Parathyroid adenoma (tissue), 2 donors: ENCODE results near the gene TMEM184A.

ENCODE experiments used
- H2AFZ ChIP-seq: fragments of 300-600 bp; sonication (generic); one replicate; pipeline ENCODE4 v1.7.0; 2017; ENCODE audit warnings: antibody characterized with exemption, mild to moderate bottlenecking
- H3K27ac ChIP-seq: fragments of 300-600 bp; sonication (generic); one replicate; pipeline ENCODE4 v1.7.0; 2017
- H3K27me3 ChIP-seq: fragments of 300-600 bp; sonication (generic); one replicate; pipeline ENCODE4 v1.7.0; 2017; ENCODE audit warnings: low read length; ENCODE audit not compliant: control insufficient read depth, insufficient read depth
- H3K36me3 ChIP-seq: fragments of 300-600 bp; sonication (generic); one replicate; pipeline ENCODE4 v1.7.0; 2017; ENCODE audit warnings: low read length; ENCODE audit not compliant: control insufficient read depth, insufficient read depth
- H3K4me1 ChIP-seq: fragments of 300-600 bp; sonication (generic); one replicate; pipeline ENCODE4 v1.7.0; 2017; ENCODE audit warnings: control low read depth
- H3K4me2 ChIP-seq: fragments of 300-600 bp; sonication (generic); one replicate; pipeline ENCODE4 v1.7.0; 2017; ENCODE audit warnings: low read length
- H3K4me3 ChIP-seq: fragments of 300-600 bp; sonication (generic); one replicate; pipeline ENCODE4 v1.7.0; 2017; ENCODE audit warnings: low read depth, low read length
- H3K79me2 ChIP-seq: fragments of 300-600 bp; sonication (generic); one replicate; pipeline ENCODE4 v1.7.0; 2017; ENCODE audit warnings: control low read depth
- H3K9ac ChIP-seq: fragments of 300-600 bp; sonication (generic); one replicate; pipeline ENCODE4 v1.7.0; 2017; ENCODE audit warnings: mild to moderate bottlenecking
- H3K9me3 ChIP-seq: fragments of 300-600 bp; sonication (generic); one replicate; pipeline ENCODE4 v1.7.0; 2017; ENCODE audit warnings: low read length; ENCODE audit not compliant: control insufficient read depth
- CTCF ChIP-seq: fragments of 300-600 bp; sonication (generic); IDR thresholded peaks from one replicate; pipeline ENCODE4 v1.7.0; 2017; ENCODE audit warnings: antibody characterized with exemption, mild to moderate bottlenecking
- donor health status: primary hyperparathyroidism.

TMEM184A gene

GRCh38 chr7:1502845-1503244 lies 53.2 kb downstream of the TMEM184A start:
- H3K9me3 ChIP-seq: no peaks in the 10 kb centered on the region
- H3K4me1 ChIP-seq: peaks cover 6% of the 10 kb centered on the region
- peak overlapping the region; percentile 81 for H3K4me3 ChIP-seq
- no peak overlapping the region for H3K9ac ChIP-seq
- no peaks in the 10 kb centered on the region for H3K27me3 ChIP-seq
- H3K79me2 ChIP-seq: peaks cover 21% of the 10 kb centered on the region
- H2AFZ ChIP-seq: no peak overlapping the region
- H3K36me3 ChIP-seq: no peaks in the 10 kb centered on the region
- no peak overlapping the region for H3K27ac ChIP-seq
- peak overlapping the region; percentile 95 for H3K4me2 ChIP-seq
- no peak for TF ChIP-seq CTCF

- Histone ChIP-seq H3K36me3 (no peaks in the 10 kb centered on the region), H3K27me3 (no peaks in the 10 kb centered on the region)
These were observed 54.3 kb downstream of the TMEM184A start for GRCh38 chr7:1501487-1502270.

GRCh38 chr7:1500064-1500807 lies 55.8 kb downstream of the TMEM184A start:
- Histone ChIP-seq H3K79me2 (peaks cover 21% of the 10 kb centered on the region), H3K9me3 (no peaks in the 10 kb centered on the region), H3K9ac (no peak overlapping the region), H3K4me2 (no peak overlapping the region), H2AFZ (no peak overlapping the region), H3K4me3 (no peak overlapping the region), H3K27me3 (no peaks in the 10 kb centered on the region), H3K27ac (no peak overlapping the region), H3K4me1 (peaks cover 6% of the 10 kb centered on the region), H3K36me3 (no peaks in the 10 kb centered on the region)
- no peak for TF ChIP-seq CTCF

More at GRCh38 chr7:1501487-1502270, 54.3 kb downstream of the TMEM184A start:
- Histone ChIP-seq H3K27ac (no peak overlapping the region), H3K9ac (no peak overlapping the region), H3K4me2 (no peak overlapping the region), H3K4me3 (no peak overlapping the region), H3K9me3 (no peaks in the 10 kb centered on the region), H2AFZ (no peak overlapping the region), H3K79me2 (peaks cover 21% of the 10 kb centered on the region), H3K4me1 (peaks cover 6% of the 10 kb centered on the region)
- no peak for TF ChIP-seq CTCF

- Histone ChIP-seq H3K79me2 (peaks cover 21% of the 10 kb centered on the region), H3K27me3 (no peaks in the 10 kb centered on the region), H3K36me3 (no peaks in the 10 kb centered on the region), H3K27ac (no peak overlapping the region), H3K4me1 (peaks cover 6% of the 10 kb centered on the region), H3K4me3 (no peak overlapping the region), H2AFZ (no peak overlapping the region), H3K9me3 (no peaks in the 10 kb centered on the region), H3K4me2 (no peak overlapping the region), H3K9ac (no peak overlapping the region)
- TF ChIP-seq CTCF: no peak
These were observed 56.5 kb downstream of the TMEM184A start for GRCh38 chr7:1499367-1500029.
